ENCODE results near the gene STX19.

DNA sequence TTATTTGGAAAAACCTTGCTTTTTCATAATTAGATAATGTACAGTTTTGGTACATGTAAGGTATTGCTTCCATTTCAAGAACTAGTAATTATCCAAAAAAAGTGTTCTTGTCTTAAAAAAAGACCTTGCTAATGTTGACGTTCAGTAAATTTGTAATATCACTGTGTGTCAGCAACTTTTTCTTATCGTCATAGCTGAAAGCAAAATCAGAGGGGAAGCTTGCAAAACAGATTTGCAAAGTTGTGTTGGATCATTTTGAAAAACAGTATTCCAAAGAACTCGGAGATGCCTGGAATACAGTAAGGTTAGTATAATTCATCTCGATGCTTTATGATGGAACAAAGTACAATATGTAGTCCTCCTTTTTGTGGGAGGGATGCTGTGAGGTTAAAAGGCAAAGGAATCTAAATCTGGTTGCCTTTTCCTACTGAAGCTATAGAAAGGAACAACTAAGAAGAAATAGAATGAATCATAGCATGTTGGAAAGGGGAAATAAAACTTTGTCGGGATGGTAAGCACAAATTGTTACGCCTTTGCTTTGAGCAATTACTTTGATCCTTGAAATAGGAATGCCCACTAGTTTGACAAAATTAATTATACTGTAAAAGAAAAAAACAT, 36.0 kb upstream of the STX19 start:
- TF ChIP-seq EZH2 (IDR thresholded peaks at IDR 0.05; ENCODE audit: insufficient read depth, poor library complexity, severe bottlenecking) = no peak
- no peak for TF ChIP-seq EZH2phosphoT487 (IDR thresholded peaks at IDR 0.05; ENCODE audit: insufficient read depth, low read depth)

All from GM23248 (cell line).